ENCODE results near the gene KIF2A. TPM values are rescaled to one million over a fixed set of nuclear protein-coding genes. Genes with fewer than 3 reads are reported as not detected.

Gene KIF2A
- total RNA-seq, 4 donors from 2014 or later, result 36.5 to 45.6 (median 41.9) TPM

DNA sequence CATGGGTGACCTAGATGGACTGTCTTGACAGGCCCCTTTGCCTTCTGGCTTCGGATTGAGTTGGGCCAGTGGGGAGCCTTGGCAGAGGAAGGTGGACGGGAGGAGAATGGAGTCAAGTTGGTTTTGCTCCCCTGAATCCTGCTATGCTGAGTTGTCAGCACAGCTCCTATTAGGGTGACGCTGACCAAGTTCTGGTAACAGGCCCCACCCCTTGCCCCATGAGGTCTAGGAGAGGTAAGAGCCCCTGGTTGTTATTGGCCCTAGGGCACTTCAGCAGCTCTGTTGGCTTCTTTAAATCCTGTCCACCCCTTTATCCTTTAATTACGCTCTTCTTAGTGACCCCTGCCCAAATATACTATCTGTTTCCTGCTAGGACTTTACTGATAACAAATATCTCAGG is 39.4 kb upstream of the KIF2A start:
- TF ChIP-seq CTCF (IDR thresholded peaks at IDR 0.05; ENCODE audit: low read depth), result no peak

DNA sequence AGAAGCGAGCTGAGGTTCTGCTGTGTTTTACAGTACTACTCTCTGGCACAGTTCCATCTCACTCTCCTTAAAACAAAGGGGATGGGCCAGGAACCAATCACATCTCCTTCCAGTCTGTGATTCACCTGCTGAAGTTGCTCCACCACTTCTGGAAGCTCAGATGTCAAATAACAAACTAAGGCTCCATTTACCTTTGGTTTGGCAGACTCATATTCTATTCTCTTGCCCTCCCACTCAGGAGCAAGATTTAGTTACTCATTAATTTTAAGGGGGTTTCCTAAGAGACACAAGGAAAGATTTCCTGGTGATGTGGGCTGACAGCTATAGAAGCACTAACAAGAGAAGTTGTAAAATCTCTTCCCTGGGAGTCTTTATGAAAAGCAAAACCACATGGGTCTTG is 37.8 kb upstream of the KIF2A start:
- no peak for TF ChIP-seq CTCF (IDR thresholded peaks at IDR 0.05; ENCODE audit: low read depth)

- TF ChIP-seq CTCF (IDR thresholded peaks at IDR 0.05; ENCODE audit: low read depth), result no peak
These were observed 37.2 kb upstream of the KIF2A start for GRCh38 chr5:62268792-62269191.

DNA sequence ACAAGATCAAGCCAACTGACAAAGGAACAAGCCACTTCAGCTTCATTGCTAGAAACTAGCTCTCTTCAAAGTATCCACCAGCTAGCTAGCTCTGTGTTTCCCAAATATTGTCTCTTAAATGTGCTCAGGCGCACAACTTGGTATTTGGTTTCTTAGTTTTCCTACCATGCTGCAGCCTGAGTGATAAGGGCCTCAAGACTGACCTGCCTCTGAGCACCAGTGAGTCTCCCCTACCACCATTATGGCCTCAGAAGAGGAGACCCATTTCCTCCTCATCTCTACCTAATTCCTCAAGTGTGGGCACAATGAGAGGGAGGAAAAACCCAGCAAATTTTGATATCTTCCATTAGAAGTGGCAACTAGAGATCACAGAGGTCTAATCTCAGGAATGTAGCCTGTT is 34.6 kb upstream of the KIF2A start:
- TF ChIP-seq CTCF (IDR thresholded peaks at IDR 0.05; ENCODE audit: low read depth), result no peak

GRCh38 chr5:62271870-62272269 is 34.1 kb upstream of the KIF2A start:
- TF ChIP-seq CTCF (IDR thresholded peaks at IDR 0.05; ENCODE audit: low read depth), result no peak

- no peak for TF ChIP-seq CTCF (IDR thresholded peaks at IDR 0.05; ENCODE audit: low read depth)
These were observed 32.3 kb upstream of the KIF2A start for GRCh38 chr5:62273687-62274086.

GRCh38 chr5:62275581-62275980 is 30.4 kb upstream of the KIF2A start:
- TF ChIP-seq CTCF (IDR thresholded peaks at IDR 0.05; ENCODE audit: low read depth), result no peak

Data from subcutaneous adipose tissue (tissue), 4 donors.